Activated effector memory CD4-positive, alpha-beta T cell treated with Interleukin-2 at 50 U/mL for 16 hours (primary cell): ENCODE measurements around the gene FICD.
A peak's percentile ranks its signal among the peaks of the same experiment; 100 is the strongest.
"Not testable (repeated sequence)": the region's sequence is repeated elsewhere in the genome, so short reads cannot be mapped to it uniquely, and the experiment has no call there.

ENCODE experiments used
- DNase-seq: peaks from one replicate; pipeline ENCODE4 v3.0.0-alpha.2; 2020

The FICD gene

GRCh38 chr12:108538616-108539195, 23.6 kb downstream of the FICD start:
- no peak for DNase-seq

GRCh38 chr12:108542320-108542719, 27.2 kb downstream of the FICD start:
- DNase-seq = no peak

- no peak for DNase-seq
Observed at GRCh38 chr12:108543652-108544051, 28.6 kb downstream of the FICD start.

GRCh38 chr12:108547686-108548085, 32.6 kb downstream of the FICD start:
- DNase-seq = no peak

GRCh38 chr12:108548954-108549521, 34.0 kb downstream of the FICD start:
- no peak for DNase-seq

- no peak for DNase-seq
Observed at GRCh38 chr12:108551535-108551934, 36.5 kb downstream of the FICD start.

- no peak for DNase-seq
Observed at GRCh38 chr12:108553799-108554198, 38.7 kb downstream of the FICD start.

GRCh38 chr12:108555383-108555782, 40.3 kb downstream of the FICD start:
- DNase-seq = not testable (repeated sequence)

- DNase-seq = no peak
Observed at GRCh38 chr12:108559007-108559655, 44.1 kb downstream of the FICD start.

- DNase-seq = no peak
Observed at GRCh38 chr12:108559748-108560147, 44.7 kb downstream of the FICD start.

GRCh38 chr12:108560321-108560721, 45.2 kb downstream of the FICD start:
- DNase-seq = no peak

GRCh38 chr12:108560752-108561719, 46.0 kb downstream of the FICD start, which contains the start of gene SART3:
SART3 (minus strand) TSS chr12:108561173; CDS start chr12:108561154, 19 bp downstream.
- DNase-seq = peak; percentile 74

GRCh38 chr12:108561852-108562347, 46.8 kb downstream of the FICD start:
- no peak for DNase-seq

- DNase-seq = peak; percentile 98
Observed at GRCh38 chr12:108562348-108563135, 47.5 kb downstream of the FICD start, which contains the start of gene ISCU. ISCU (plus strand) TSS chr12:108562596; CDS start chr12:108562623, 27 bp downstream.

GRCh38 chr12:108563136-108563803, 48.2 kb downstream of the FICD start:
- peak; percentile 80 for DNase-seq

- no peak for DNase-seq
Observed at GRCh38 chr12:108563804-108564151, 48.7 kb downstream of the FICD start.

- no peak for DNase-seq
Observed at GRCh38 chr12:108564724-108565123, 49.6 kb downstream of the FICD start.

- DNase-seq = no peak
Observed at GRCh38 chr12:108565146-108565545, 50.1 kb downstream of the FICD start.

GRCh38 chr12:108565976-108566375, 50.9 kb downstream of the FICD start:
- DNase-seq = peak; percentile 60

GRCh38 chr12:108566452-108566851, 51.4 kb downstream of the FICD start:
- no peak for DNase-seq
